H9 (cell line): Measurements from ENCODE around the gene MECR. TPM values are rescaled to one million over a fixed set of nuclear protein-coding genes. Genes with fewer than 3 reads are reported as not detected.

Experiments
- DNase-seq: peaks from one replicate; pipeline ENCODE4 v3.0.0-alpha.2; 2017
- H2AFZ ChIP-seq: one replicate; pipeline ENCODE4 v1.6.1; 2013; ENCODE audit warnings: mild to moderate bottlenecking, low read length, control low read depth, moderate library complexity
- H2AK5ac ChIP-seq: 2 replicates; pipeline ENCODE4 v1.6.1; 2013; ENCODE audit warnings: low read length, control low read depth, mixed read lengths; ENCODE audit not compliant: insufficient read length
- H2BK120ac ChIP-seq: one replicate; pipeline ENCODE4 v1.6.1; 2013; ENCODE audit warnings: low read depth, mild to moderate bottlenecking, low read length, control low read depth, inconsistent platforms; ENCODE audit not compliant: poor library complexity, severe bottlenecking
- H2BK12ac ChIP-seq: 2 replicates; pipeline ENCODE4 v1.6.1; 2013; ENCODE audit warnings: low read length, control low read depth, mixed read lengths, low read depth; ENCODE audit not compliant: insufficient read length
- H2BK15ac ChIP-seq: 2 replicates; pipeline ENCODE4 v1.6.1; 2013; ENCODE audit warnings: low read depth, low read length, control low read depth
- H2BK20ac ChIP-seq: one replicate; pipeline ENCODE4 v1.6.1; 2013; ENCODE audit warnings: low read depth, mild to moderate bottlenecking, low read length, control low read depth, inconsistent platforms; ENCODE audit not compliant: poor library complexity, severe bottlenecking
- H2BK5ac ChIP-seq: 2 replicates; pipeline ENCODE4 v1.6.1; 2013; ENCODE audit warnings: low read length, control low read depth, mixed read lengths; ENCODE audit not compliant: insufficient read length
- H3K14ac ChIP-seq: 2 replicates; pipeline ENCODE4 v1.6.1; 2013; ENCODE audit warnings: low read length, control low read depth; ENCODE audit not compliant: insufficient read depth
- H3K18ac ChIP-seq: 2 replicates; pipeline ENCODE4 v1.6.1; 2013; ENCODE audit warnings: low read depth, mild to moderate bottlenecking, mixed read lengths, low read length, control low read depth; ENCODE audit not compliant: insufficient read length
- H3K23ac ChIP-seq: 2 replicates; pipeline ENCODE4 v1.6.1; 2013; ENCODE audit warnings: low read length, control low read depth, mixed read lengths, low read depth; ENCODE audit not compliant: insufficient read length
- H3K23me2 ChIP-seq: 2 replicates; pipeline ENCODE4 v1.6.1; 2013; ENCODE audit warnings: low read depth, mild to moderate bottlenecking, mixed read lengths, low read length, control low read depth; ENCODE audit not compliant: insufficient read length, poor library complexity, severe bottlenecking
- H3K27ac ChIP-seq: 2 replicates; pipeline ENCODE4 v1.5.1; 2013; ENCODE audit warnings: low read length, control low read depth, mixed read lengths, low read depth; ENCODE audit not compliant: insufficient read length
- H3K27me3 ChIP-seq: 2 replicates; pipeline ENCODE4 v1.6.1; 2013; ENCODE audit warnings: low read length, control low read depth, inconsistent platforms; ENCODE audit not compliant: insufficient read depth
- H3K4ac ChIP-seq: 2 replicates; pipeline ENCODE4 v1.6.1; 2013; ENCODE audit warnings: low read depth, mild to moderate bottlenecking, control low read depth, inconsistent platforms, low read length, moderate library complexity
- H3K4me1 ChIP-seq: 2 replicates; pipeline ENCODE4 v1.6.1; 2013; ENCODE audit warnings: low read length, control low read depth, inconsistent platforms; ENCODE audit not compliant: insufficient read depth
- H3K4me2 ChIP-seq: 2 replicates; pipeline ENCODE4 v1.6.1; 2013; ENCODE audit warnings: low read length, control low read depth, mixed read lengths; ENCODE audit not compliant: insufficient read length, insufficient read depth
- H3K56ac ChIP-seq: 2 replicates; pipeline ENCODE4 v1.6.1; 2013; ENCODE audit warnings: low read depth, mild to moderate bottlenecking, mixed read lengths, low read length, control low read depth; ENCODE audit not compliant: insufficient read length
- H3K79me1 ChIP-seq: 2 replicates; pipeline ENCODE4 v1.6.1; 2013; ENCODE audit warnings: low read depth, mild to moderate bottlenecking, moderate library complexity, low read length, control low read depth, inconsistent platforms; ENCODE audit not compliant: insufficient read depth, poor library complexity, severe bottlenecking
- H3K79me2 ChIP-seq: 2 replicates; pipeline ENCODE4 v1.6.1; 2013; ENCODE audit warnings: low read length, control low read depth, inconsistent platforms; ENCODE audit not compliant: insufficient read depth
- H3K9ac ChIP-seq: 2 replicates; pipeline ENCODE4 v1.6.1; 2013; ENCODE audit warnings: low read length, control low read depth, mixed read lengths; ENCODE audit not compliant: insufficient read length; ENCODE audit errors: extremely low read depth
- H3K9me3 ChIP-seq: one replicate; pipeline ENCODE4 v1.6.1; 2013; ENCODE audit warnings: low read depth, low read length, inconsistent platforms; ENCODE audit not compliant: control insufficient read depth
- H3T11ph ChIP-seq: one replicate; pipeline ENCODE4 v1.6.1; 2013; ENCODE audit warnings: mild to moderate bottlenecking, low read length, control low read depth, inconsistent platforms
- H4K20me1 ChIP-seq: one replicate; pipeline ENCODE4 v1.6.1; 2013; ENCODE audit not compliant: control insufficient read depth, insufficient read length, insufficient read depth
- H4K5ac ChIP-seq: 2 replicates; pipeline ENCODE4 v1.6.1; 2013; ENCODE audit warnings: low read depth, mild to moderate bottlenecking, mixed read lengths, low read length, control low read depth; ENCODE audit not compliant: insufficient read length
- H4K8ac ChIP-seq: replicated peaks from 2 replicates; pipeline ENCODE4 v1.6.1; 2013; ENCODE audit warnings: low read length, control low read depth, mixed read lengths, low read depth; ENCODE audit not compliant: insufficient read length
- H4K91ac ChIP-seq: 2 replicates; pipeline ENCODE4 v1.6.1; 2013; ENCODE audit warnings: low read depth, mild to moderate bottlenecking, moderate library complexity, mixed read lengths, low read length, control low read depth; ENCODE audit not compliant: insufficient read length
- H3K27ac Mint-ChIP-seq, 3 experiments: 2 replicates in 2 of 3; 3 replicates in 1 of 3; pipeline ENCODE4 v1.8.0; 2020 to 2021; ENCODE audit warnings: mixed read lengths in 3 of 3, mild to moderate bottlenecking in 1 of 3, moderate library complexity in 1 of 3
- H3K27me3 Mint-ChIP-seq: 2 replicates; pipeline ENCODE4 v1.8.0; 2021; ENCODE audit warnings: low read depth, mild to moderate bottlenecking, moderate library complexity, mixed read lengths
- H3K36me3 Mint-ChIP-seq, 3 experiments: 2 replicates in 2 of 3; 3 replicates in 1 of 3; pipeline ENCODE4 v1.8.0; 2020 to 2021; ENCODE audit warnings: low read depth in 3 of 3, mixed read lengths in 3 of 3; ENCODE audit not compliant: insufficient read depth in 1 of 3
- H3K4me1 Mint-ChIP-seq, 2 experiments: 2 replicates each; pipeline ENCODE4 v1.8.0; 2020; ENCODE audit warnings: mixed read lengths in 2 of 2
- H3K4me3 Mint-ChIP-seq, 2 experiments: 2 replicates in 1 of 2; 3 replicates in 1 of 2; pipeline ENCODE4 v1.8.0; 2020 to 2021; ENCODE audit warnings: mild to moderate bottlenecking in 2 of 2, mixed read lengths in 2 of 2, moderate library complexity in 1 of 2
- H3K9me3 Mint-ChIP-seq, 2 experiments: 2 replicates in 1 of 2; 3 replicates in 1 of 2; pipeline ENCODE4 v1.8.0; 2020; ENCODE audit warnings: mild to moderate bottlenecking in 2 of 2, mixed read lengths in 2 of 2, moderate library complexity in 1 of 2
- CTCF ChIP-seq: fragments of 200-600 bp; sonication (generic); conservative IDR thresholded peaks from 3 replicates; pipeline ENCODE4 v1.8.0; 2021; ENCODE audit warnings: antibody characterized with exemption, mild to moderate bottlenecking
- WGBS: extraction: QIAGEN DNeasy Blood & Tissue Kit; methylation state at CpG from one replicate; pipeline ENCODE4 v1.1.7; 2013; ENCODE audit warnings: missing lambda C conversion rate, low lambda C conversion rate, mixed read lengths; ENCODE audit not compliant: insufficient read length; ENCODE audit errors: extremely low coverage; 5-methylcytosine and 5-hydroxymethylcytosine counted together
- total RNA-seq: library from RNA; stranded (reverse); gene quantifications from 2 replicates; pipeline ENCODE4 v1.2.1, GENCODE V29; 2021

Gene MECR
- total RNA-seq, 1 experiment from 2014 or later, result 30.9 TPM

- H3K14ac ChIP-seq, result no peak overlapping the region
- no peak overlapping the region for H2AK5ac ChIP-seq
- Mint-ChIP-seq H3K27ac (no peak overlapping the region), H3K9me3 (peaks cover 3% of the 10 kb centered on the region in 2 experiments; a peak in 4 of 5 replicates), H3K4me3 (peak overlapping the region; percentile 72 to 94), H3K36me3 (peaks cover 4 to 15% (median 10%) of the 10 kb centered on the region in 3 experiments), H3K27me3 (peaks cover 22% of the 10 kb centered on the region), H3K4me1 (peaks cover 50 to 53% of the 10 kb centered on the region in 2 experiments)
- DNase-seq, result peak; percentile 50
- no peaks in the 10 kb centered on the region for H3K79me2 ChIP-seq
- WGBS, result no CpG with 5 or more reads among the region's 38 CpGs
- H2BK15ac ChIP-seq, result no peak overlapping the region
- peak; percentile 16; the same call in 1 of the 3 replicates for TF ChIP-seq CTCF
- H3K23me2 ChIP-seq, result peaks cover 12% of the 10 kb centered on the region
- no peak overlapping the region for H3K18ac ChIP-seq
- no peak overlapping the region for H2BK120ac ChIP-seq
- no peaks in the 10 kb centered on the region for H3K9me3 ChIP-seq
- H4K91ac ChIP-seq, result no peak overlapping the region
- H3K4me1 ChIP-seq, result peaks cover 12% of the 10 kb centered on the region; the same call in 1 of the 2 replicates
- peak overlapping the region; percentile 64 for H3K4me2 ChIP-seq
- H2AFZ ChIP-seq, result no peak overlapping the region
- H3K23ac ChIP-seq, result no peak overlapping the region
- peaks cover 7% of the 10 kb centered on the region; the same call in 1 of the 2 replicates for H3K27me3 ChIP-seq
- H3T11ph ChIP-seq, result no peak overlapping the region
- H4K5ac ChIP-seq, result no peak overlapping the region
- no peak overlapping the region for H2BK20ac ChIP-seq
- no peak overlapping the region for H3K9ac ChIP-seq
- no peak overlapping the region for H3K27ac ChIP-seq
- H4K20me1 ChIP-seq, result no peaks in the 10 kb centered on the region
- H4K8ac ChIP-seq, result no peak overlapping the region
- no peak overlapping the region for H3K4ac ChIP-seq
- no peaks in the 10 kb centered on the region for H3K79me1 ChIP-seq
- H2BK12ac ChIP-seq, result no peak overlapping the region
- H3K56ac ChIP-seq, result no peak overlapping the region
- H2BK5ac ChIP-seq, result no peak overlapping the region
Measured at GRCh38 chr1:29258976-29259801, 28.5 kb upstream of the MECR start.
